Urinary bladder (tissue), 4 donors: Measurements from ENCODE around the gene PLD4. TPM values are rescaled to one million over a fixed set of nuclear protein-coding genes. Genes with fewer than 3 reads are reported as not detected.
"Not testable (repeated sequence)": the region's sequence is repeated elsewhere in the genome, so short reads cannot be mapped to it uniquely, and the experiment has no call there.

ENCODE experiments used
- DNase-seq: peaks from one replicate; pipeline ENCODE4 v3.0.0-alpha.2; 2015; ENCODE audit errors: extremely low spot score
- H3K27ac ChIP-seq: one replicate; pipeline ENCODE4 v1.5.1; 2013; ENCODE audit warnings: low read depth, mild to moderate bottlenecking, moderate library complexity
- H3K36me3 ChIP-seq: one replicate; pipeline ENCODE4 v1.6.1; 2013; ENCODE audit warnings: mild to moderate bottlenecking, moderate library complexity; ENCODE audit not compliant: insufficient read depth
- H3K4me1 ChIP-seq: one replicate; pipeline ENCODE4 v1.6.1; 2013; ENCODE audit warnings: mild to moderate bottlenecking, moderate library complexity; ENCODE audit not compliant: insufficient read depth
- H3K4me3 ChIP-seq: one replicate; pipeline ENCODE4 v1.5.1; 2013; ENCODE audit warnings: low read depth, low read length
- WGBS: extraction: QIAGEN DNeasy Blood & Tissue Kit; methylation state at CpG from one replicate; pipeline ENCODE4 v1.1.7; 2013; 5-methylcytosine and 5-hydroxymethylcytosine counted together
- polyA plus RNA-seq: library from polyadenylated mRNA; stranded (reverse); fragments of 200-250 nt; gene quantifications from one replicate; pipeline ENCODE4 v1.2.3, GENCODE V29; 2013
- total RNA-seq: library from RNA; depleted of rRNA; stranded (reverse); fragments of >200 nt; gene quantifications from one replicate; pipeline ENCODE4 v1.2.3, GENCODE V29; 2014
- donor health status: healthy with polysubstance abuse.
- donor health status: healthy.

The PLD4 gene
- total and polyA plus RNA-seq, 2 donors: 0.42 to 6.8 TPM

DNA sequence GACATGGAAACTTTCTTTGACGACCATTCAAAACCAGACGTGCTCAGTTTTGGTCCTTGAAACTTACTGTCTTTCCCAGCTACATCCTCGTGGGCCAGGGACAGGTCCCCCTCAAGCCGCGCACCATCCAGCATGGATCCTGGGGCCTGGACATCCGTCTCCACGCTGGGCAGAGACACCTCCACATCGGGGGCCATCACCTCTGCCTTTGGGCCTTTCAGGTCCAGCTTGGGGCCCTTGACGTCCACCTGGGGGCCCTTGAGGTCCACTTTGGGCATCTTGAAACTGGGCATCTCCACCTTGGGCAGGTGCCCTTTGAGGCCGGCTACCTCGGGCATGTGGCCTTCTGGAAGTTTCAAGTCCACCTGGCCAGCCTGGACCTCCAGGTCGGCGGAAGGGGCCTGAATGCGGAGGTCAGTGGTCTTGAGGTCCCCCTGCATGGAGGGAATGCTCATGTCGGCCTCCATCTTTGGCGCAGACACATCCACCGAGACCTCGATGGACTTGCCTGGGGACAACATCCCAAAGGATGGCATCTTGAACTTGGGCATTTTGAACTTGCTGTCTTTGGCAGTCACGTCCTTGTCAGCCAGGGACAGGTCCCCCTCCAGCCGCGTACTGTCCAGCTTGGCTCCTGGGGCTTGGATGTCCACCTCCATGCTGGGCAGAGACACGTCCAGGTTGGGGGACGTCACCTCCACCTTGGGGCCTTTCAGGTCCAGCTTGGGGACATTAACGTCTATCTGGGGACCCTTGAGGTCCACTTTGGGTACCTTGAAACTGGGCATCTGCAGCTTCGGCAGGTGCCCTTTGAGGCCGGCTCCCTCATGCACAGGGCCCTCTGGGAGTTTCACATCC, 17.1 kb downstream of the PLD4 start:
- no peaks in the 10 kb centered on the region for H3K36me3 ChIP-seq
- no peak overlapping the region for H3K4me3 ChIP-seq
- 93% methylated on average over 26 of the region's 26 CpGs for WGBS
- no peaks in the 10 kb centered on the region for H3K4me1 ChIP-seq
- no peak for DNase-seq
- H3K27ac ChIP-seq: no peak overlapping the region

DNA sequence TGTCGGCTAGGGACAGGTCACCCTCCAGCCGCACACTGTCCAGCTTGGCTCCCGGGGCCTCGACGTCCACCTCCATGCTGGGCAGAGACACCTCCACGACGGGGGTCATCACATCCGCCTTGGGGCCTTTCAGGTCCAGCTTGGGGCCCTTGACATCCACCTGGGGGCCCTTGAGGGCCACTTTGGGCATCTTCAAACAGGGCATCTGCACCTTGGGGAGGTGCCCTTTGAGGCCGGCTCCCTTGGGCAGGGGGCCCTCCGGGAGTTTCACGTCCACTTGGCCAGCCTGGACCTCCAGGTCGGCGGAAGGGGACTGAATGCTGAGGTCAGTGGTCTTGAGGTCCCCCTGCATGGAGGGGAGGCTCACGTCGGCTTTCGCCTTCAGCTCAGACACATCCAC, 17.9 kb downstream of the PLD4 start:
- no peak overlapping the region for H3K27ac ChIP-seq
- no peaks in the 10 kb centered on the region for H3K36me3 ChIP-seq
- no peak overlapping the region for H3K4me3 ChIP-seq
- H3K4me1 ChIP-seq: no peaks in the 10 kb centered on the region
- WGBS: 96% methylated on average over 16 of the region's 16 CpGs
- no peak for DNase-seq

DNA sequence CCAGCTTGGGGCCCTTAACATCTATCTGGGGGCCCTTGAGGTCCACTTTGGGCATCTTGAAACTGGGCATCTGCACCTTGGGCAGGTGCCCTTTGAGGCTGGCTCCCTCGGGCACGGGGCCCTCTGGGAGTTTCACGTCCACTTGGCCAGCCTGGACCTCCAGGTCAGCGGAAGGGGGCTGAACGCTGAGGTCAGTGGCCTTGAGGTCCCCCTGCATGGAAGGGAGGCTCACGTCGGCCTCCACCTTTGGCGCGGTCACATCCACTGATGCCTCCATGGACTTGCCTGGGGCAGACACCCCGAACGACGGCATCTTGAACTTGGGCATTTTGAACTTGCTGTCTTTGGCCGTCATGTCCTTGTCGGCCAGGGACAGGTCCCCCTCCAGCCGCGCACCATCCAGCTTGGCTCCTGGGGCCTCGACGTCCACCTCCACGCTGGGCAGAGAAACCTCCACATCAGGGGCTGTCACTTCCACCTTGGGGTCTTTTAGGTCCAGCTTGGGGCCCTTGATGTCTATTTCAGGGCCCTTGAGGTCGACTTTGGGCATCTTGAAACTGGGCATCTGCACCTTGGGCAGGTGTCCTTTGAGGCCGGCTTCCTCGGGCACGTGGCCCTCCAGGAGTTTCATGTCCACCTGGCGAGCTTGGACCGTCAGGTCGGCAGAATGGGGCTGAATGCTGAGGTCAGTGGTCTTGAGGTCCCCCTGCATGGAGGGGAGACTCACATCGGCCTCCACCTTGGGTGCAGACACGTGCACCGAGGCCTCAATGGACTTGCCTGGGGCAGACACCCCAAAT, 18.7 kb downstream of the PLD4 start:
- DNase-seq, H3K27ac ChIP-seq, H3K36me3 ChIP-seq, H3K4me3 ChIP-seq, H3K4me1 ChIP-seq: not testable (repeated sequence)
- 94% methylated on average over 29 of the region's 29 CpGs for whole genome bisulfite sequencing

DNA sequence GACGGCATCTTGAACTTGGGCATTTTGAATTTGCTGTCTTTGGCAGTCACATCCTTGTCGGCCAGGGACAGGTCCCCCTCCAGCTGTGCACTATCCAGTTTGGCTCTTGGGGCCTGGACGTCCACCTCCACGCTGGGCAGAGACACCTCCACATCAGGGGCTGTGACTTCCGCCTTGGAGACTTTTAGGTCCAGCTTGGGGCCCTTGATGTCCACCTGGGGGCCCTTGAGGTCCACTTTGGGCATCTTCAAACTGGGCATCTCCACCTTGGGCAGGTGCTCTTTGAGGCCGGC, 19.3 kb downstream of the PLD4 start:
- H3K27ac ChIP-seq, H3K4me3 ChIP-seq, H3K4me1 ChIP-seq, DNase-seq, H3K36me3 ChIP-seq: not testable (repeated sequence)
- WGBS: 92% methylated on average over 6 of the region's 6 CpGs

DNA sequence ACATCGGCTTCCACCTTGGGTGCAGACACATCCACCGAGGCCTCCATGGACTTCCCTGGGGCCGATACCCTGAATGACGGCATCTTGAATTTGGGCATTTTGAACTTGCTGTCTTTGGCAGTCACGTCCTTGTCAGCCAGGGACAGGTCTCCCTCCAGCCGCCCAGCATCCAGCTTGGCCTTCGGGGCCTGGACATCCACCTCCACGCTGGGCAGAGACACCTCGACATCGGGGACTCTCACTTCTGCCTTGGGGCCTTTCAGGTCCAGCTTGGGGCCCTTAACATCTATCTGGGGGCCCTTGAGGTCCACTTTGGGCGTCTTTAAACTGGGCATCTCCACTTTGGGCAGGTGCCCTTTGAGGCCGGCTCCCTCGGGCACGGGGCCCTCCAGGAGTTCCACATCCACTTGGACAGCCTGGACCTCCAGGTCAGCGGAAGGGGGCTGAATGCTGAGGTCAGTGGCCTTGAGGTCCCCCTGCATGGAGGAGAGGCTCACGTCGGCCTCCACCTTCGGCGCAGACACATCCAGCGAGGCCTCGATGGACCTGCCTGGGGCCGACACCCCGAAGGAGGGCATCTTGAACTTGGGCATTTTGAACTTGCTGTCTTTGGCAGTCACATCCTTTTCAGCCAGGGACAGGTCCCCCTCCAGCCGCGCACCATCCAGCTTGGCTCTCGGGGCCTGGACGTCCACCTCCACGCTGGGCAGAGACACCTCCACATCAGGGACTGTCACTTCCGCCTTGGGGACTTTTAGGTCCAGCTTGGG, 19.9 kb downstream of the PLD4 start:
- DNase-seq: not testable (repeated sequence)

GRCh38 chr14:104945266-104945665, 20.6 kb downstream of the PLD4 start:
- WGBS: 96% methylated on average over 20 of the region's 20 CpGs
- not testable (repeated sequence) for H3K27ac ChIP-seq, H3K4me1 ChIP-seq, H3K36me3 ChIP-seq, H3K4me3 ChIP-seq, DNase-seq

More for the DNA sequence above, 19.9 kb downstream of the PLD4 start:
- H3K4me3 ChIP-seq, H3K4me1 ChIP-seq, H3K36me3 ChIP-seq, H3K27ac ChIP-seq: not testable (repeated sequence)
- WGBS: 95% methylated on average over 29 of the region's 29 CpGs

- H3K4me3 ChIP-seq, H3K36me3 ChIP-seq, H3K27ac ChIP-seq, H3K4me1 ChIP-seq, DNase-seq: not testable (repeated sequence)
- 94% methylated on average over 43 of the region's 43 CpGs for WGBS
Observed at GRCh38 chr14:104945986-104946965, 21.6 kb downstream of the PLD4 start.

DNA sequence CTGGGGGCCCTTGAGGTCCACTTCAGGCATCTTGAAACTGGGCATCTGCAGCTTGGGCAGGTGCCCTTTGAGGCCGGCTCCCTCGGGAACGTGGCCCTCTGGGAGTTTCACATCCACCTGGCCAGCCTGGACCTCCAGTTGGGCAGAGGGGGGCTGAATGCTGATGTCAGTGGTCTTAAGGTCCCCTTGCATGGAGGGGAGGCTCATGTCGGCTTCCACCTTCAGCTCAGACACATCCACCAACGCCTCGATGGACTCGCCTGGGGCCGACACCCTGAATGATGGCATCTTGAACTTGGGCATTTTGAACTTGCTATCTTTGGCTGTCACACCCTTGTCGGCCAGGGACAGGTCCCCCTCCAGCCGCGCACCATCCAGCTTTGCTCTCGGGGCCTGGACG, 22.5 kb downstream of the PLD4 start:
- WGBS: 95% methylated on average over 13 of the region's 13 CpGs
- DNase-seq, H3K4me3 ChIP-seq, H3K27ac ChIP-seq, H3K4me1 ChIP-seq, H3K36me3 ChIP-seq: not testable (repeated sequence)

DNA sequence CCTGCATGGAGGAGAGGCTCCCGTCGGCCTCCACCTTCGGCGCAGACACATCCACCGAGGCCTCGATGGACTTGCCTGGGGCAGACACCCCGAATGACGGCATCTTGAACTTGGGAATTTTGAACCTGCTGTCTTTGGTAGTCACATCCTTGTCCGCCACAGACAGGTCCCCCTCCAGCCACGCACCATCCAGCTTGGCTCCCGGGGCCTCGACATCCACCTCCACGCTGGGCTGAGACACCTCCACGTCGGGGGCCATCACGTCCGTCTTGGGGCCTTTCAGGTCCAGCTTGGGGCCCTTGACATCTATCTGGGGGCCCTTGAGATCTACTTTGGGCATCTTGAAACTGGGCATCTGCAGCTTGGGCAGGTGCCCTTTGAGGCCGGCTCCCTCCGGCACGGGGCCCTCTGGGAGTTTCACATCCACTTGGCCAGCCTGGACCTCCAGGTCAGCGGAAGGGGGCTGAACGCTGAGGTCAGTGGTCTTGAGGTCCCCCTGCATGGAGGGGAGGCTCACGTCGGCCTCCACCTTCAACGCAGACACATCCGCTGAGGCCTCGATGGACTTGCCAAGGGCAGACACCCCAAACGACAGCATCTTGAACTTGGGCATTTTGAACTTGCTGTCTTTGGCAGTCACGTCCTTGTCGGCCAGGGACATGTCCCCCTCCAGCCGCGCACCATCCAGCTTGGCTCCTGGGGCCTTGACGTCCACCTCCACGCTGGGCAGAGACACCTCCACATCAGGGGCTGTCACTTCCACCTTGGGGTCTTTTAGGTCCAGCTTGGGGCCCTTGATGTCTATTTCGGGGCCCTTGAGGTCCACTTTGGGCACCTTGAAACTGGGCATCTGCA, 23.4 kb downstream of the PLD4 start:
- H3K27ac ChIP-seq, H3K4me3 ChIP-seq, DNase-seq, H3K36me3 ChIP-seq, H3K4me1 ChIP-seq: not testable (repeated sequence)
- 93% methylated on average over 35 of the region's 35 CpGs for WGBS

DNA sequence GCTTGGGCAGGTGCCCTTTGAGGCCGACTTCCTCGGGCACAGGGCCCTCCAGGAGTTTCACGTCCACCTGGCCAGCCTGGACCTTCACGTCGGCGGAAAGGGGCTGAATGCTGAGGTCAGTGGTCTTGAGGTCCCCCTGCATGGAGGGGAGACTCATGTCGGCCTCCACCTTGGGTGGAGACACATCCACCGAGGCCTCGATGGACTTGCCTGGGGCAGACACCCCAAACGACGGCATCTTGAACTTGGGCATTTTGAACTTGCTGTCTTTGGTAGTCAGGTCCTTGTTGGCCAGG, 24.0 kb downstream of the PLD4 start:
- Histone ChIP-seq H3K27ac (no peak overlapping the region), H3K4me1 (no peaks in the 10 kb centered on the region), H3K4me3 (no peak overlapping the region), H3K36me3 (no peaks in the 10 kb centered on the region)
- 95% methylated on average over 11 of the region's 11 CpGs for WGBS
- no peak for DNase-seq

- not testable (repeated sequence) for H3K27ac ChIP-seq, H3K4me3 ChIP-seq, H3K36me3 ChIP-seq, H3K4me1 ChIP-seq, DNase-seq
- WGBS: 97% methylated on average over 23 of the region's 24 CpGs
Observed at GRCh38 chr14:104949406-104949955, 24.8 kb downstream of the PLD4 start.

DNA sequence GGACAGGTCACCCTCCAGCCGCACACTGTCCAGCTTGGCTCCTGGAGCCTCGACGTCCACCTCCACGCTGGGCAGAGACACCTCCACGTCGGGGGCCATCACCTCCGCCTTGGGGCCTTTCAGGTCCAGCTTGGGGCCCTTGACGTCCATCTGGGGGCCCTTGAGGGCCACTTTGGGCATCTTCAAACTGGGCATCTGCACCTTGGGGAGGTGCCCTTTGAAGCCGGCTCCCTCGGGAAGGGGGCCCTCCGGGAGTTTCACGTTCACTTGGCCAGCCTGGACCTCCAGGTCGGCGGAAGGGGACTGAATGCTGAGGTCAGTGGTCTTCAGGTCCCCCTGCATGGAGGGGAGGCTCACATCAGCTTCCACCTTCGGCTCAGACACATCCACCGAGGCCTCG, 25.3 kb downstream of the PLD4 start:
- no peak for DNase-seq
- Histone ChIP-seq H3K27ac (no peak overlapping the region), H3K4me3 (no peak overlapping the region), H3K36me3 (no peaks in the 10 kb centered on the region), H3K4me1 (no peaks in the 10 kb centered on the region)
- 95% methylated on average over 17 of the region's 17 CpGs for WGBS
